Hepatocyte (in vitro differentiated cells): ENCODE measurements around the gene RNLS. TPM values are rescaled to one million over a fixed set of nuclear protein-coding genes. Genes with fewer than 3 reads are reported as not detected.

Experiments used
- DNase-seq: peaks from one replicate; pipeline ENCODE4 v3.0.0-alpha.2; 2016; ENCODE audit warnings: low spot score
- H2AFZ ChIP-seq: fragments of 200-600 bp; sonication (generic); 2 replicates; pipeline ENCODE4 v1.6.0; 2016; ENCODE audit warnings: antibody characterized with exemption, mild to moderate bottlenecking
- H3K27ac ChIP-seq: fragments of 200-600 bp; sonication (generic); 2 replicates; pipeline ENCODE4 v1.5.1; 2016; ENCODE audit warnings: mild to moderate bottlenecking
- H3K27me3 ChIP-seq: fragments of 200-600 bp; sonication (generic); 2 replicates; pipeline ENCODE4 v1.6.1; 2016
- H3K36me3 ChIP-seq: fragments of 200-600 bp; sonication (generic); replicated peaks from 2 replicates; pipeline ENCODE4 v1.5.1; 2016; ENCODE audit warnings: low read depth; ENCODE audit not compliant: insufficient read depth
- H3K4me1 ChIP-seq: fragments of 200-600 bp; sonication (generic); 2 replicates; pipeline ENCODE4 v1.5.1; 2016; ENCODE audit warnings: mild to moderate bottlenecking, moderate library complexity; ENCODE audit not compliant: insufficient read depth
- H3K4me2 ChIP-seq: fragments of 200-600 bp; sonication (generic); 2 replicates; pipeline ENCODE4 v1.6.0; 2016
- H3K4me3 ChIP-seq: fragments of 200-600 bp; sonication (generic); 2 replicates; pipeline ENCODE4 v1.5.1; 2016; ENCODE audit warnings: mild to moderate bottlenecking
- H3K79me2 ChIP-seq: fragments of 200-600 bp; sonication (generic); 2 replicates; pipeline ENCODE4 v1.6.0; 2017; ENCODE audit warnings: mild to moderate bottlenecking
- H3K9me2 ChIP-seq: fragments of 200-600 bp; sonication (generic); replicated peaks from 2 replicates; pipeline ENCODE4 v1.6.0; 2017; ENCODE audit warnings: mild to moderate bottlenecking; ENCODE audit not compliant: insufficient read depth
- H3K9me3 ChIP-seq: fragments of 200-600 bp; sonication (generic); 2 replicates; pipeline ENCODE4 v1.5.1; 2016; ENCODE audit warnings: low read depth, mild to moderate bottlenecking
- H4K20me1 ChIP-seq: fragments of 200-600 bp; sonication (generic); 2 replicates; pipeline ENCODE4 v1.6.0; 2016; ENCODE audit warnings: mild to moderate bottlenecking; ENCODE audit not compliant: insufficient read depth, poor library complexity, severe bottlenecking
- CTCF ChIP-seq: fragments of 200-600 bp; sonication (generic); IDR thresholded peaks from 2 replicates; pipeline ENCODE4 v1.5.1; 2016; ENCODE audit warnings: antibody characterized with exemption, mild to moderate bottlenecking; ENCODE audit not compliant: poor library complexity
- EZH2 ChIP-seq: fragments of 200-600 bp; sonication (generic); IDR thresholded peaks from 2 replicates; pipeline ENCODE4 v1.6.1; 2016; ENCODE audit warnings: antibody characterized with exemption, mild to moderate bottlenecking, borderline replicate concordance
- EZH2phosphoT487 ChIP-seq: fragments of 200-600 bp; sonication (generic); IDR thresholded peaks from one replicate; pipeline ENCODE4 v1.6.1; 2018; ENCODE audit warnings: antibody characterized with exemption, mild to moderate bottlenecking, low read depth, moderate library complexity; ENCODE audit not compliant: unreplicated experiment, severe bottlenecking
- WGBS: methylation state at CpG from one replicate; pipeline ENCODE4 v1.1.6; 2016; ENCODE audit warnings: low lambda C conversion rate; ENCODE audit errors: missing lambda C conversion rate; 5-methylcytosine and 5-hydroxymethylcytosine counted together
- polyA plus RNA-seq: library from polyadenylated mRNA; unstranded; fragments of >200 nt; fragmentation: Nextera tagmentation; extraction: Ambion mirVana; gene quantifications from 2 replicates; pipeline ENCODE4 v1.2.1, GENCODE V29; 2016
- total RNA-seq: library from RNA; depleted of rRNA; stranded (reverse); fragments of >200 nt; gene quantifications from 2 replicates; pipeline ENCODE4 v1.2.3, GENCODE V29; 2014

Gene RNLS
- total and polyA plus RNA-seq, 2 experiments from 2014 or later, result 12.8 to 14.9 TPM

GRCh38 chr10:88332503-88333247 lies 250.4 kb downstream of the RNLS start:
- Histone ChIP-seq H3K9me2 (no peaks in the 10 kb centered on the region), H3K79me2 (no peaks in the 10 kb centered on the region), H3K4me1 (no peaks in the 10 kb centered on the region), H4K20me1 (no peaks in the 10 kb centered on the region), H2AFZ (no peak overlapping the region), H3K4me3 (no peak overlapping the region), H3K36me3 (no peaks in the 10 kb centered on the region), H3K4me2 (no peak overlapping the region), H3K27me3 (no peaks in the 10 kb centered on the region), H3K27ac (no peak overlapping the region), H3K9me3 (no peaks in the 10 kb centered on the region)
- 77% methylated on average over 3 of the region's 3 CpGs for WGBS
- TF ChIP-seq CTCF, result no peak
- no peak for DNase-seq

DNA sequence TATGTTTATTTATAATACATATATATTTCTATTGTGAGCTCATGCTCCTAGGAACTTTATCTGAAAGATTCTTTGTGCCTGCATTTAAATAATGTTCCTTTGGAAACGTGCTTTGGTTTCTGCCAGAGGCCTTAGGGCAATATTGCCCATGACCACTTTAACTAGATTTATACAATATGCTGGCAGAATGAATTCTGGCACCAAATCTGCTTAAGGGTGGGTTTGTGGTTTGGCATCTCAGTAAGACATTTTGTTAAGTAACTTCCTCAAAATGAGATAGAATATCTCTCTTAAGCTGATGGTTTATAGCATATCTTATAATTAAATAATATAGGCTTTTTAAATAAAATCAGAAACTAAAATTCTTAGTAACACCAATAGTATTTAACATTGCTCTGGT lies 252.9 kb downstream of the RNLS start:
- H3K9me3 ChIP-seq, result no peaks in the 10 kb centered on the region
- H4K20me1 ChIP-seq, result no peaks in the 10 kb centered on the region
- H3K27me3 ChIP-seq, result no peaks in the 10 kb centered on the region
- H3K79me2 ChIP-seq, result no peaks in the 10 kb centered on the region
- H3K9me2 ChIP-seq, result no peaks in the 10 kb centered on the region
- 57% methylated on average over 1 of the region's 1 CpG for WGBS
- H3K4me3 ChIP-seq, result no peak overlapping the region
- H3K4me2 ChIP-seq, result no peak overlapping the region
- TF ChIP-seq EZH2phosphoT487 (no peak), EZH2 (no peak), CTCF (no peak)
- H3K27ac ChIP-seq, result no peak overlapping the region
- DNase-seq, result no peak
- no peaks in the 10 kb centered on the region for H3K4me1 ChIP-seq
- H3K36me3 ChIP-seq, result no peaks in the 10 kb centered on the region
- H2AFZ ChIP-seq, result no peak overlapping the region

DNA sequence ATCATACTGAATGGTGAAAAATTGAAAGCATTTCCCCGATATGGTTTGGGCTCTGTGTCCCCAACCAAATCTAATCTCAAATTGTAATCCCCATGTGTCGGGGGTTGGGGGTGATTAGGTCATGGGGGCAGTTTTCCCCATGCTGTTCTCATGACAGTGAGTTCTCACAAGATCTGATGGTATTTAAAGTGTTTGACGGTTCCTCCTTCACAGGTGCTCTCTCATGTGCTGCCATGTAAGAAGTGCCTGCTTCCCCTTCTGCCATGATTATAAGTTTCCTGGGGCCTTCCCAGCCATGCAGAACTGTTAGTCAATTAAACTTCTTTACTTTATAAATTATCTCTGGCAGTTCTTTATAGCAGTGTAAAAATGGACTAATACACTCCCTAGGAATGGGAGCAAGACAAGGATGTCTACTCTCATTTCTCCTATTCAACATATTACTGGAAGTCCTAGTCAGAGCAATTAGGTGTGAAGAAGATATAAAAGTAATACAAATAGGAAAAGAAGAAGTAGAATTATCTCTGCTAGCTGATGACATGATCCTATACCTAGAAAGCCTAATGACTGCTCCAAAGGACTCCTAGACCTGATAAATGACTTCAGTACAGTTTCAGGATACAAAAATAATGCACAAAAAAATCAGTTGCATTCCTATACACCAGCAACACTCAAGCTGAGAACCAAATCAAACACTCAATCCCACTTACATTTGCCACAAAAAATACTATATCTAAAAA lies 260.6 kb downstream of the RNLS start:
- H3K4me1 ChIP-seq, result no peaks in the 10 kb centered on the region
- TF ChIP-seq CTCF, result no peak
- TF ChIP-seq EZH2phosphoT487, result no peak
- no peak for TF ChIP-seq EZH2
- no peaks in the 10 kb centered on the region for H3K79me2 ChIP-seq
- H3K27ac ChIP-seq, result no peak overlapping the region
- H3K27me3 ChIP-seq, result no peaks in the 10 kb centered on the region
- WGBS, result 94% methylated on average over 3 of the region's 3 CpGs
- H2AFZ ChIP-seq, result no peak overlapping the region
- no peaks in the 10 kb centered on the region for H3K9me2 ChIP-seq
- peaks cover 19% of the 10 kb centered on the region for H3K9me3 ChIP-seq
- no peaks in the 10 kb centered on the region for H4K20me1 ChIP-seq
- no peak for DNase-seq
- H3K4me3 ChIP-seq, result no peak overlapping the region
- no peak overlapping the region for H3K4me2 ChIP-seq
- no peaks in the 10 kb centered on the region for H3K36me3 ChIP-seq
